ENCODE measurements around the gene SLIT3.

SLIT3 gene

DNA sequence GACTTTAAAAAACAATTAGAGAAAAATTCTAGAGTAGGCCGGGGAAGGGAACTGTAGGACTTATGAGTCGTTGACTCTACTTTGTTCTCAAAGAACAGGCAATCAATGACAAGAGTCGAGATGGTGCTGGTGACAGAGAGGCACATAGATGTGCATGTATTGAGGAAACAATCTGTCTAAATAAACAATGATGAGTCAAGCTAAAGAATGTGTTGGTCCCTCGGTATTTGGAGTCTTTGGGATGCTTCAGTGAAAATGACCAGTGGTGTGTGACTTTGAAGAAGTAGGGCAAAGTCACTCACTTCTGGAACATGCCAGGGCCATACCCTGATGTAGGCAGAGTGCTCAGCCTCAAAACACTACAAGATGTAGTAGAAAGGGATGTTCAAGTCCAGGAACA, 433.7 kb downstream of the SLIT3 start:
- H3K27ac Mint-ChIP-seq: no peak overlapping the region
- DNase-seq: no peak
- no peaks in the 10 kb centered on the region for H3K4me1 Mint-ChIP-seq (ENCODE audit: low read depth)
- no peaks in the 10 kb centered on the region for H3K36me3 Mint-ChIP-seq (ENCODE audit: low read depth)
- H3K4me3 Mint-ChIP-seq: no peak overlapping the region
- H3K9me3 Mint-ChIP-seq: no peaks in the 10 kb centered on the region
- H3K27me3 Mint-ChIP-seq: peaks cover 12% of the 10 kb centered on the region

DNA sequence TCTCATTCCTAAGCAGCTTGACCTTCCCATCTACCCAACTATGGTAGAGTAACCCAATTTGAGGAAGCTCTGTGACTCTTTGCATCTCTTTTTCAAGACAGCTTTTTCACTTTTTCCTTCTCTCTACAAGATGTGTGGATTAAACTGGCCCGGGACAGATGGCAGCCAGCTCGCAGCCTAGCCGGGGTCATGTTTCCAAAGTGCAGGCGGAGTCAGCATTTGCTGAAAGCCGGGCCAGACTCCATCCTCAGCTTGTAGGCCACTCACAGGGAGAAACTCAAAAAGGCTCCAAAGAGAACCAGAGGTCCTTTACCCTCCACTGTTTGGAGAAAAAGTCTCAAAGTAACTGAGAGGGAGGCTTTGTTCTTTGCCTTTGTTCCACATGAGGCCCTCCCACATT, 435.0 kb downstream of the SLIT3 start:
- peaks cover 20% of the 10 kb centered on the region for H3K27me3 Mint-ChIP-seq
- no peaks in the 10 kb centered on the region for H3K36me3 Mint-ChIP-seq (ENCODE audit: low read depth)
- H3K4me1 Mint-ChIP-seq (ENCODE audit: low read depth): no peaks in the 10 kb centered on the region
- no peaks in the 10 kb centered on the region for H3K9me3 Mint-ChIP-seq
- H3K27ac Mint-ChIP-seq: no peak overlapping the region
- DNase-seq: no peak
- no peak overlapping the region for H3K4me3 Mint-ChIP-seq

DNA sequence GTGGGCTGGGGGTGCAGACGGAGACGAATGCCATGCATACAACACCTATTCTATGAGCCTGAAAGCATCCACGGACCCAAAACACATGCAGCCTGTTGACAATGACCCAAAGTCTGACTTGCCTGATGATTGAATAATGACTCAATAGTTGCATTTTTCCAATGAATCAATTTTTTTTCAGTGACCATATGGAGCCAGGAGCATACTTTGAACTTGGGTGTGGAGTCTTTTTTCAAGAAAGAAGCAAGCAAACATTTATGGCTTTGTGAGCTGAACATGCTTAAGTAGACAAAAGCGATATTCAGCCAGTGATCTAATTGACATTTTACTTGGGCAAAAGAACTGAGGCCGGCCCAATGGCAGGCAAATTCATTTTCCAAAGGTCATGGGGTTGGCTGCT, 437.9 kb downstream of the SLIT3 start:
- Mint-ChIP-seq H3K27ac (no peak overlapping the region), H3K36me3 (ENCODE audit: low read depth) (no peaks in the 10 kb centered on the region), H3K9me3 (no peaks in the 10 kb centered on the region), H3K4me3 (no peak overlapping the region), H3K27me3 (peaks cover 14% of the 10 kb centered on the region), H3K4me1 (ENCODE audit: low read depth) (no peaks in the 10 kb centered on the region)
- no peak for DNase-seq

- H3K27ac Mint-ChIP-seq: no peak overlapping the region
- H3K4me3 Mint-ChIP-seq: no peak overlapping the region
- DNase-seq: no peak
- no peaks in the 10 kb centered on the region for H3K9me3 Mint-ChIP-seq
- no peaks in the 10 kb centered on the region for H3K36me3 Mint-ChIP-seq (ENCODE audit: low read depth)
- no peaks in the 10 kb centered on the region for H3K4me1 Mint-ChIP-seq (ENCODE audit: low read depth)
- peaks cover 16% of the 10 kb centered on the region for H3K27me3 Mint-ChIP-seq
Observed at GRCh38 chr5:168860503-168860902, 440.4 kb downstream of the SLIT3 start.

DNA sequence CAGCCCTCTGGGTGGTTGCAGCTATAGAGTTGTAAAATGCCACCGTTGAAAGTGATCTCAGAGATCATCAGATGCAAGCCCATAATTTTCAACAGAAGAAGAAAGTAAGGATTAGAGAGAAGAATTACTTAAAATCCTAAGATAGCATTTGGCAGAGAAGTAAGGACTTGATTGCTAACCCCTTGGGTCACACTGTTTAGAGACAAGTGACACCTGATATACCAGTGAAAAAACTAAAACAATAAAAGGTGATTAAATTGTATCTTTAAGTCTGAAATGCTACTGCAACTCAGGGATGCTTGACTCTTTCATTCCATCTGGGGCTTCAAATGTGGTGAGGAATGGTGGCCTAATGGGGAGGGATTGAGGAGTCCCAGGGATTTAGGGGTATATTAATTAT, 440.9 kb downstream of the SLIT3 start:
- H3K36me3 Mint-ChIP-seq (ENCODE audit: low read depth): no peaks in the 10 kb centered on the region

GRCh38 chr5:168859471-168859870, 441.5 kb downstream of the SLIT3 start:
- DNase-seq: no peak
- no peak overlapping the region for H3K4me3 Mint-ChIP-seq
- no peaks in the 10 kb centered on the region for H3K4me1 Mint-ChIP-seq (ENCODE audit: low read depth)
- H3K27ac Mint-ChIP-seq: no peak overlapping the region
- peaks cover 24% of the 10 kb centered on the region for H3K27me3 Mint-ChIP-seq
- no peaks in the 10 kb centered on the region for H3K36me3 Mint-ChIP-seq (ENCODE audit: low read depth)
- H3K9me3 Mint-ChIP-seq: no peaks in the 10 kb centered on the region

More for the DNA sequence above, 440.9 kb downstream of the SLIT3 start:
- DNase-seq: no peak
- no peaks in the 10 kb centered on the region for H3K4me1 Mint-ChIP-seq (ENCODE audit: low read depth)
- H3K4me3 Mint-ChIP-seq: no peak overlapping the region
- H3K9me3 Mint-ChIP-seq: no peaks in the 10 kb centered on the region
- peaks cover 20% of the 10 kb centered on the region for H3K27me3 Mint-ChIP-seq
- no peak overlapping the region for H3K27ac Mint-ChIP-seq

- no peak overlapping the region for H3K27ac Mint-ChIP-seq
- H3K27me3 Mint-ChIP-seq: peaks cover 28% of the 10 kb centered on the region
- no peaks in the 10 kb centered on the region for H3K9me3 Mint-ChIP-seq
- no peaks in the 10 kb centered on the region for H3K36me3 Mint-ChIP-seq (ENCODE audit: low read depth)
- peaks cover 4% of the 10 kb centered on the region for H3K4me1 Mint-ChIP-seq (ENCODE audit: low read depth)
- H3K4me3 Mint-ChIP-seq: no peak overlapping the region
- DNase-seq: no peak
Observed at GRCh38 chr5:168858994-168859393, 441.9 kb downstream of the SLIT3 start.

- Mint-ChIP-seq H3K4me1 (ENCODE audit: low read depth) (peaks cover 8% of the 10 kb centered on the region), H3K27ac (no peak overlapping the region), H3K27me3 (peaks cover 33% of the 10 kb centered on the region), H3K36me3 (ENCODE audit: low read depth) (no peaks in the 10 kb centered on the region), H3K9me3 (no peaks in the 10 kb centered on the region), H3K4me3 (no peak overlapping the region)
- DNase-seq: no peak
Observed at GRCh38 chr5:168858371-168858770, 442.6 kb downstream of the SLIT3 start.

DNA sequence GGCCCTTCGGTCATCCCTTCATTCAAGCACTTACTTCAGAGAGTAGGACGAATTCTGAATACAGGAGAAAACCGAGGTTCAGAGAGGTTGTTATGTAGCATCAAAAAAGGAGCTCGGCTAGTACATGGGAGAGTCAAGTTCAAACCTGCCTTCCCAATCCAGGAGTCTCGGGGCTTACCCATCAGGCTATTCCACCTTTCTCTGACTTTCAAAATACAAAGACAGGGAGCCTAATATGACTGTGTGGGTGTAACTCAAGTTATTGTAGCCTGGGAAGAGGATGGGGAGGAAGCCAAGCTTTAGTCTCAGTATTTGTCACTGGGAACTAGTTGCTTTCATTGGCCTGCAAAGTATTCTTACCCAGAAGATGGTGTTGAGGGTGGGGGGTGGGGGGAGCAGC, 447.0 kb downstream of the SLIT3 start:
- Mint-ChIP-seq H3K27ac (no peak overlapping the region), H3K27me3 (peaks cover 53% of the 10 kb centered on the region), H3K4me1 (ENCODE audit: low read depth) (peaks cover 35% of the 10 kb centered on the region), H3K4me3 (no peak overlapping the region), H3K9me3 (no peaks in the 10 kb centered on the region), H3K36me3 (ENCODE audit: low read depth) (no peaks in the 10 kb centered on the region)
- no peak for DNase-seq

- H3K27ac Mint-ChIP-seq: peak overlapping the region; percentile 77
- H3K36me3 Mint-ChIP-seq (ENCODE audit: low read depth): no peaks in the 10 kb centered on the region
- DNase-seq: no peak
- peaks cover 56% of the 10 kb centered on the region for H3K27me3 Mint-ChIP-seq
- H3K4me1 Mint-ChIP-seq (ENCODE audit: low read depth): peaks cover 35% of the 10 kb centered on the region
- no peaks in the 10 kb centered on the region for H3K9me3 Mint-ChIP-seq
- peak overlapping the region; percentile 11 for H3K4me3 Mint-ChIP-seq
Observed at GRCh38 chr5:168852329-168852728, 448.6 kb downstream of the SLIT3 start.

GRCh38 chr5:168851902-168852321, 449.0 kb downstream of the SLIT3 start:
- no peak for DNase-seq
- Mint-ChIP-seq H3K36me3 (ENCODE audit: low read depth) (no peaks in the 10 kb centered on the region), H3K4me1 (ENCODE audit: low read depth) (peaks cover 35% of the 10 kb centered on the region), H3K27ac (peak overlapping the region; percentile 77), H3K27me3 (peaks cover 60% of the 10 kb centered on the region), H3K4me3 (peak overlapping the region; percentile 11), H3K9me3 (no peaks in the 10 kb centered on the region)

DNA sequence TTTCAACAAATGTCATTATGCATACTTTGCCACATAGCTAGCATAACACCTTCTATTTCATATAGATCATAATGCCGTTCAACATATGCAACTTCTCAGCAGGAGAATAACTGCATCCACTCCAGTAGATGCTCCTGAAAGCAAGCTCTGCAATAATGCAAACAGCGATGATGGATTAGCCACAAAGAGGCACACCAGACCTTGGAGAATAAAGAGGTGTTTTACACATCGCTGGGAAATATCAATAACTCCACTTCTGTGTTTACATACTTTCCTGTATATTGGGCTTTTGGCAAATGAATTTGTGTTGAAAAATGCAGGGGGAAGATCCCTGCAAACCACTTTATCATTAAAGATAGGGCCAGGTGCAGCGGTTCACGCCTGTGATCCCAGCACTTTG, 450.3 kb downstream of the SLIT3 start:
- H3K36me3 Mint-ChIP-seq (ENCODE audit: low read depth): no peaks in the 10 kb centered on the region
- H3K4me3 Mint-ChIP-seq: no peak overlapping the region
- H3K27me3 Mint-ChIP-seq: peaks cover 72% of the 10 kb centered on the region
- peaks cover 35% of the 10 kb centered on the region for H3K4me1 Mint-ChIP-seq (ENCODE audit: low read depth)
- no peak for DNase-seq
- H3K9me3 Mint-ChIP-seq: no peaks in the 10 kb centered on the region
- no peak overlapping the region for H3K27ac Mint-ChIP-seq

DNA sequence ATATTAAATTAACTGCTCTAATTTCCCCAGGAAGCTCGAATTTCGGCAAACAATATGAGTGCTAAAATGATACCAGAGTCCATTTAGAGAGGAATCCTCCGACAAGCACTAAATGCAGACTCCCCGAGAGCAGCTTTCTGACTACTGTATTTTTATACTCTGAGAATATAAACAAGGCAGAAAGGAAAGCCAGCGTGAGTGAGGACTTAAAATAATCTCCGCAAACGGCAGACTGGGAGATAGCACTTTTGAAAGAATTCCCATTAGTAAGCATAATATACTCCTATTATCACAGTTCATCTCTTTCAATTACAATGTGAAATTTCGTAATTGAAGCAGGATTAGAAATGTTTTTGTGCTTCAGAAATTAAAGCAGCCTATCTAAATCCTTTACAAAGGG, 452.4 kb downstream of the SLIT3 start:
- peaks cover 27% of the 10 kb centered on the region for H3K4me1 Mint-ChIP-seq (ENCODE audit: low read depth)
- no peak for DNase-seq
- H3K4me3 Mint-ChIP-seq: no peak overlapping the region
- H3K27me3 Mint-ChIP-seq: peaks cover 64% of the 10 kb centered on the region
- no peaks in the 10 kb centered on the region for H3K9me3 Mint-ChIP-seq
- no peaks in the 10 kb centered on the region for H3K36me3 Mint-ChIP-seq (ENCODE audit: low read depth)
- H3K27ac Mint-ChIP-seq: no peak overlapping the region

- Mint-ChIP-seq H3K4me3 (no peak overlapping the region), H3K27ac (no peak overlapping the region), H3K9me3 (no peaks in the 10 kb centered on the region), H3K36me3 (ENCODE audit: low read depth) (no peaks in the 10 kb centered on the region), H3K4me1 (ENCODE audit: low read depth) (peaks cover 23% of the 10 kb centered on the region), H3K27me3 (peaks cover 66% of the 10 kb centered on the region)
- no peak for DNase-seq
Observed at GRCh38 chr5:168847511-168848073, 453.3 kb downstream of the SLIT3 start.

DNA sequence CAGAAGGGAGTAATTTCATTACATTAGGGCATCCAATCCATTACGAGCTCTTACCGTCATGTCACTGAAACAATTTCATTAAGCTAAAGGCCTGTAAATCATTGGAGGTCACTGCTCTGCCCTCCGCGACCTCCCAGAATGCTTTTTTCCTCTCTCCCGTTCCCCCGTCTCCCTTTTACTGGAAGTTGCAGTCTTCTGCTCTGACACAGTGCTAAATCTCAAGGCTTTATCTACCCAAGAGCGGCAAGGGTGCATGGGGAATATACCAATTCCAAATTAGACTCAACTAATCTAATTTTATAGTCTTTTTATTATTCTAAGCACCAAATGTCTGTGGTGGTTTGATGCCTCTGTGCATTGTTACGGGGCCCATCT, 456.0 kb downstream of the SLIT3 start:
- Mint-ChIP-seq H3K36me3 (ENCODE audit: low read depth) (no peaks in the 10 kb centered on the region), H3K27ac (no peak overlapping the region), H3K27me3 (peaks cover 59% of the 10 kb centered on the region), H3K9me3 (no peaks in the 10 kb centered on the region), H3K4me1 (ENCODE audit: low read depth) (peaks cover 12% of the 10 kb centered on the region), H3K4me3 (no peak overlapping the region)
- no peak for DNase-seq

Measured in activated T-cell treated with anti-CD3 and anti-CD28 coated beads, Interleukin-2, amount 50 U/mL, for 24 hours (primary cell).